PC-3 (cell line): ENCODE measurements around the gene GMDS.

Source experiments
- CTCF ChIP-seq: fragments of 300-600 bp; sonication (generic); conservative IDR thresholded peaks from 2 replicates; pipeline ENCODE4 v1.5.1; 2017; ENCODE audit warnings: antibody characterized with exemption, low read depth, mild to moderate bottlenecking, low read length
- EZH2phosphoT487 ChIP-seq: fragments of 300-600 bp; sonication (generic); IDR thresholded peaks from 2 replicates; pipeline ENCODE4 v1.6.1; 2018; ENCODE audit warnings: mild to moderate bottlenecking, antibody characterized with exemption, low read length, borderline replicate concordance

- no peak for TF ChIP-seq CTCF
- no peak for TF ChIP-seq EZH2phosphoT487
These were observed 295.9 kb downstream of the GMDS start for GRCh38 chr6:1949538-1949937.
